VCaP (cell line): ENCODE data around the gene NPTX1.

Source experiments
- H3K27ac ChIP-seq: fragments of 450-650 bp; 2 replicates; pipeline ENCODE4 v1.5.1; 2017
- CTCF ChIP-seq: fragments of 450-650 bp; conservative IDR thresholded peaks from 2 replicates; pipeline ENCODE4 v1.5.1; 2017; ENCODE audit warnings: mild to moderate bottlenecking, moderate library complexity

The NPTX1 gene

GRCh38 chr17:80443498-80443897 lies 32.9 kb downstream of the NPTX1 start:
- H3K27ac ChIP-seq, result no peak overlapping the region
- TF ChIP-seq CTCF, result no peak

DNA sequence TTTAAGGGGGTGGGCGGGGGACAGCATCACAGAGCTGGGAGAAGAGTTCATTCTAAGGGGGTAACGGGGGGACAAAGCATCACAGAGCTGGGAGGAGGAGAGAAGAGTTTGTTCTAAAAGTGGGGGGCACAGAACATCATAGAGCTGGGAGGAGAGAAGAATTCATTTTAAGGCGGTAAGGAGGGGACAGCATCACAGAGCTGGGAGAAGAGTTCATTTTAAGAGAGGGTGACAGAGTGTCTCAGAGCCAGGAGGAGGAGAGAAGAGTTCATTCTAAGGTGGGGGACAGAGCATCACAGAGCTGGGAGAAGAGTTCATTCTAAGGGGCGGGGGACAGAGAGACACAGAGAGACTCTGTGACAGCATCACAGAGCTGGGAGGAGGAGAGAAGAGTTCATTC lies 33.6 kb downstream of the NPTX1 start:
- H3K27ac ChIP-seq, result no peak overlapping the region
- no peak for TF ChIP-seq CTCF

GRCh38 chr17:80442323-80442659 lies 34.1 kb downstream of the NPTX1 start:
- H3K27ac ChIP-seq, result no peak overlapping the region
- TF ChIP-seq CTCF, result no peak

DNA sequence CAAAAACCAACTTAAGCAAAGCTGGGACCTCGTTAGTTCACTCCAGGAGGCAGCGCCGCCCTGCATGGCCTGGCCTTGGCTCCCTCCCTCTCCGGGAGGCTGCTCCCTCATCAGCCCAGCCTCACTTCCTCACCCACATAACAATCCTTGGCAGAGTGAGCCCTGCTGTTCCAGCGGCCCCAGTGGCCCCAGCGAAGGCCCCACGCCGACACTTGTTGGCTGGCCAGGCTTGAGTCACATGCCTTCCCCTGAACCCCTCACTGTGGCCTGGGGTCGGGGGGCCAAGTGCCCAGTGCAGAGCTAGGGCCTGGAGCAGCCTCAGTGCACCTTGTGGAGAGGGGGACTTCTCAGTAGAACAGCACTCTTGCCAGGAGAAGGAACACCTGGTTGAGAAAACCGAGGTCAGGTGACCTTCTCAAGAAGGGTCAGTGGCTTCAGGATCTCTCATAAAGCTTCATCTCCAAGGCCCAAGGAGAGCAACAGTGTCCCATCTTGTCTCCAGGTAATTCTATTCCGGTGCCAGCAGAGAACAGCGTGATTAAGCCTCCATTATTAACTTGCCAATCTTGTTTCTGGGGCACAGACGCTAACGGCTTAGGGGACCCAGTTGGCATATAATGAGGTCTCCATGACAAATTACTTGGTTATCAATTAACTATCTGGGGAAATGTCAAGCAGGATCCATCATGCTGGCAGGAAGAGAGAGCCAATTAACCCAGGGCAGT lies 34.6 kb downstream of the NPTX1 start:
- no peak for TF ChIP-seq CTCF
- no peak overlapping the region for H3K27ac ChIP-seq

DNA sequence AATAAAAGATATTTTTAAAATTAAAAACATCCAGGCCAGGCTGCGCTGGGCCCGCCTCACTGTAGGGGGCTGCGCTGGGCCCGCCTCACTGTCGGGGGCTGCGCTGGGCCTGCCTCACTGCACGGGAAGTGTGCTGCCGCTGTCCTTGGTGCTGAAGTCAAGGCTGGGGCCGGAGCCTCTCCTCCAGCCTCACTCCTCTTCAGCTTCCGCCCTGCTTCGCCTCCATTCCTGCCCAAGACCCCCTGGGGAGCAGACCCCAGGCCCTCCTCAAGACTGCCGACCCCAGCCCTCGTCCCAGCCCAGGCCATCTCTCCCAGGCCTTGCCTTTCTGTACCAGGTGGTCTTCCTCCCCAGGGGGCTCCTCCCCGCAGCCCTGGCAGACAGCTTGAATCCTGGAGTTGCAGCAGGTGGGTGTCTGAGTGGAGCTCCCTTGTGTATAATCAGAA lies 35.3 kb downstream of the NPTX1 start:
- H3K27ac ChIP-seq, result no peak overlapping the region
- TF ChIP-seq CTCF, result no peak

GRCh38 chr17:80439499-80439898 lies 36.9 kb downstream of the NPTX1 start:
- no peak for TF ChIP-seq CTCF

DNA sequence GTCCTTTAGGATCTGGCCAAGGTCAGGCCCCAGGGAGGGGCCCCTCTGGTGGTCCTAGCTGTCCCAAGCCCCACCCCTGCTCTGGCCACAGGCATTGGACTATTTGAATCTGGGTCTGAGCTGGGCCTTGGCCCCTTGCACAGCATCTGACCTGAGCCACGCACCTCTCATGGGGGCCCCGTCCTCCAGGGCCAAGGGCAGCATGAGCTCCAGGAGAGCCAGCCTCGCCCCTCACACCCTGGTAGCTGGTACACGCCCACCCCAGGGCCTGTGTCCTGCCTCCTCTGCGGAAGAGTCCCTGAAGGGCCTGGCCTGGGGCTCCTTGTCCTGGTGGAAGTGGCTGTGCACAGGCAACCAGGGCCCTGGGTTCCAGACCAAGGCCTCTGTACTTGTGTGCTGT lies 37.6 kb downstream of the NPTX1 start:
- no peak for TF ChIP-seq CTCF
- no peak overlapping the region for H3K27ac ChIP-seq

More at GRCh38 chr17:80439499-80439898, 36.9 kb downstream of the NPTX1 start:
- H3K27ac ChIP-seq, result no peak overlapping the region
